Dermis microvascular lymphatic vessel endothelial cell (primary cell): Measurements from ENCODE around the gene SNX11. TPM values are rescaled to one million over a fixed set of nuclear protein-coding genes. Genes with fewer than 3 reads are reported as not detected.
A peak's percentile ranks its signal among the peaks of the same experiment; 100 is the strongest.

Source experiments
- DNase-seq, 2 donors: peaks; one replicate each; pipeline versions ENCODE4 v3.0.0 to v3.0.0-alpha.2; 2010; ENCODE audit warnings: low read depth in 2 of 2
- total RNA-seq: library from RNA; depleted of rRNA; stranded (reverse); fragments of >200 nt; gene quantifications from 2 replicates; pipeline ENCODE4 v1.2.1, GENCODE V29; 2014

SNX11 gene
- total RNA-seq, 1 donor from 2014 or later: 11.0 TPM

DNA sequence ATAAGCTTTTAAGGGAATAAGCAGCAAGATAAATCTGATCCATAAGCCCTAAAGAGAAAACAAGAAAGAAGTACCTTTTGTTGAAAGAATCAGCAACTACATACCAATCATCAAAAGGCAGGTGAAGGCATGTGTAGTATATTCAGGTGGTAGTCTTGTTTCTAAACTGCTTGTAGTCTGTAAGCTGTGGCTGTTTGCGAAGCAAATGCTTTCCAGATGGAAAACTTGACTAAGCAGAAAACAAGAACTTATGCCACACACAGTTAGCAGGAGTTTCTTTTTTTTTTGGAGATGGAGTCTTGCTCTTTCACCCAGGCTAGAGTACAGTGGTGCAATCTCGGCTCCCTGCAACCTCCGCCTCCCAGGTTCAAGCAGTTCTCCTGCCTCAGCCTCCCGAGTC, 12.0 kb upstream of the SNX11 start:
- no peak for DNase-seq

DNA sequence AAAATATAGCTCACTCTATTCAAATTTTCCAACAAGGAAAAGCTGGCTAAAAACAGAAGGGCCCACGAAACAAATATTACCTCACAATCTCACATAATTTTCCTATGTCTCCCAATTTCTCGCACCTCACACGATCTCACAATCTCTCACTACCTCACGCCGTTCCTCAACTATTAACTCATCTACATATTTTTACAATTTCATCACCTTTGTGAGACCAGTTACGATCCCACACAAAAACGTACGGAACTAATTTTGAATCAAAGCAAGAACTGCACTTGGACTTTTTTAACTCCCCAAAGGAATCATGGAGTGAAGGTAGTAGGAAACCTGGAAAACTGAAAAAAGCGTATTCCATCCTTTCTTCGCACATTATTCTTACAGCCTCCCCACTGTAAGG, 7.4 kb upstream of the SNX11 start:
- DNase-seq: no peak

DNA sequence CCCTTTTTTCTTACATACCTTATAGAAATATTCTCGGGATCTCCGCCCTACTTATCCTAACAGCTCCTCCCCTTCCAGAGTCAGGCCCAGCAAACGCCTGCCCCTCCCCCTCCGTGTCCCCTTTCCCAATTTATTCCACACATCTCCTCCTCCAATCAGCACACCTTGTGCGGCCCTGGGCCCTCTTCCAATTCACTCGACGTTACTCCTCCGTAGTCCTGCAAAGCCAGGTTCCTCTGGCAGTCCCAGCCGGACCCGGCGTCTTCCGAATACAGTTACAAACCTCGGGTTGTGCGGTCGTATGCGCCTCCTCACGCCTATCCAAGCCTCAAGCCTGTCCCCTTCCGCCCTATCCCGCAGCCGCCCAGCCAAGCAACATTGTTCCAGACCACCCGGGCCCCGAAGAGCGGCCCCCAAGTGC, 7.0 kb upstream of the SNX11 start:
- peak in 1 of 2 donors; percentile 43 for DNase-seq

DNA sequence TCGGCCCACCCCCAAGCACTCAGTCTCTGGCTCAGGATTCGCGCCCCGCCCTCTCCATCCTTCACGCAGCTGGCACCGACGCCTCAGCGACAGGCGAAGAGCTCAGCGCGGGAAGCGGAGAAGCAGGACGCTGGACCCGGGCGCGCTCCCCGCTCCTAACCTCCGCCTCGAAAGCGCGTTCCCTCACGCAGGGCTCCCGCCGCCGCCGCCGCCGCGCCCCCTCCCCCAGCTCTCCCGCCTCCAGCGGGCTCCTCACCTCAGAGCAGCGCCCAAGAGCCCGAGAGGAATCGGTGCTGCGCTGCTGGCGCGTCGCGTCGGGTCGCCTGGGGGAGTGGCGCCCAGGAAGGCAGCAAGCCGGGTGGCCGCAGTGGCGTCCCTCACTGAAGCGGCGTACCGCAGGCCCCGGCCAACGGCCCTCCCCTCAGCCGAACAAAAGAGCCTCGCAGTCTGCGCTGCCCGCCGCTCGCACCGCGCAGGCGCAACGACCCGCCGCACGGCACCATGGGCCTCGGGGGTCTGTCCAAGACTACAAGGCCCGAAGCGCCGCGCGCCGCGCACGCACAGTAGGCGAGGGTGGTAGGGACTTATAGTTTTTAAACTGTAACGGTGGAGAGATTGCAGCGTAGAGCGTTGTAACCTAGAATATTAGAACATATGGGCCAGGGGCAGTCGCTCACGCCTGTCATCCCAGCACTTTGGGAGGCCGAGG, 6.4 kb upstream of the SNX11 start, which contains the start of gene CBX1:
Gene CBX1 (minus strand): TSS at position 467 of the 709 bp plus-strand sequence. CDS start 24,474 bp downstream, outside the sequence.
- peak; percentile 91 to 95 for DNase-seq

DNA sequence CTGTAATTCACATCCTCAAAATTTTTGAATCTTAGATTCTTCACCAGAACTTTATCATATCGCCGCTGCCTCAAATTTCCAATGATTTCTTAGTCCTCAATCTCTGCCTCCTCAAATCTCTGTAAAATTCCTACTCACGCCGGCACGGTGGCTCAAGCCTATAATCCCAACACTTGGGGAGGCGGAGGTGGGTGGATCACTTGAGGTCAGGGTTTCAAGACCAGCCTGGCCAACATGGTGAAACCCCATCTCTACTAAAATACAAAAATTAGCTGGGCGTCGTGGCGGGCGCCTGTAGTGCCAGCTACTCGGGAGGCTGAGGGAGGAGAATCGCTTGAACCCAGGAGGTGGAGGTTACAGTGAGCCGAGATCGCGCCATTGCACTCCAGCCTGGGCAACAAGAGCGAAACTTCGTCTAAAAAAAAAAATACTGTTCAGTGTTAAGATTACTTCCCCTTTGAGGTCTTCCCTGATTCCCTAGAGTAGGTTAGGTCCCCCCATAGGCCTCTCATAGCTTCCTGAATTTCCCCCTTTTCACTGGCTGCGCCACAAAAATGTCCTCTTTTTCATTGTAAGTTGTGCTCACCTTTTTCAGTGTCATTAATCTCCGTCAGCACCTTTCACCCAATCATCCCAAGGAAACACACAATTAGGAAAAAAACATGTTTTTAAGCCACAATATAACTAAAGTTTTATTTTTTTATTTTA, 5.4 kb upstream of the SNX11 start:
- no peak for DNase-seq

DNA sequence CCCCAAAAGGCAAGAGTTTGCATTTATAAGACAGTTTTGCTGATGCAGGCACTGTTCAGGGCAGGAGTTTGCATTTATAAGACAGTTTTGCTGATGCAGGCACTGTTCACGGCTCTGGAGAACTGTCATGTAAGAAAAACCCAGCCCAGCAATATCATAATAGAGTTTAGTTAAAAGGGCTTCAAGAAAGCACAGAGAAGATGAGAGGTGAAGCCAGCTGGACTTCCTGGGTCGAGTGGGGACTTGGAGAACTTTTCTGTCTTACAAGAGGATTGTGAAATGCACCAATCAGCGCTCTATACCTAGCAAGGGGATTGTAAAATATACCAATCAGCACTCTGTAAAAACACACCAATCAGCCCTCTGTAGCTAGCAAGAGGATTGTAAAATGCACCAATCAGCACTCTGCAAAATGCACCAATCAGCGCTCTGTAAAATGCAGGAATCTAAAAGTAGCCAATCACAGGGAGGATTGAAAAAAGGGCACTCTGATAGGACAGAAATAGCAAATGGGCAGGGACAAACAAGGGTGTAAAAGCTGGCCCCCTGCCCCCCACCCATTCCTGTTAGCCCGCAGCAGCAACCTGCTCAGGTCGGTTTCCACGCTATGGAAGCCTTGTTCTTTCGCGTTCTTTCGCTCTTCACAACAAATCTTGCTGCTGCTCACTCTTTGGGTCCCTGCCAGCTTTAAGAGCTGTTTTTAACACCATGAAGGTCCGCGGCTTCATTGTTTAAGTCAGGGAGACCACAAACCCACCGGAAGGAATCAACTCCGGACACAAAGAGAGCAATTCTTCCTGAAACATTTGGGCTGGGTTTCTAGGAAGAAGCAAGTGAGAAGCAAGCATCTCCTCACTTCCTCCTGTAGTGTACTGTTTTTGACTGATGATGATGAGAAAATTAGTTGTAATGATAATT, 4.5 kb upstream of the SNX11 start:
- DNase-seq: no peak

DNA sequence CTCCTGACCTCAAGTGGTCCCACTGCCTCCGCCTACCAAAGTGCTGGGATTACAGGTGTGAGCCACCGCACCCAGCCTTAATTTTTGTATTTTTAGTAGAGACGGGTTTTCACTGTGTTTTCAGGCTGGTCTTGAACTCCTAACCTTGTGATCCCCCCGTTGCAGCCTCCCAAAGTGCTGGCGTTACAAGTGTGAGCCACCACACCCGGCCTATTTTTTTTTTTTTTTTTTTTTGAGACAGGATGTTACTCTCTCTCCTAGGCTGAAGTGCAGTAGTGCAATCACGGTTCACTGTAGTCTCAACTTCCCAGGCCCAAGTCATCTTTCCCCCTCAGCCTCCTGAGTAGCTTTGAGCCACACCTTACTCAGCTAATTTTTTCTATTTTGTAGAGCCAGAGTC, 3.1 kb upstream of the SNX11 start:
- no peak for DNase-seq

DNA sequence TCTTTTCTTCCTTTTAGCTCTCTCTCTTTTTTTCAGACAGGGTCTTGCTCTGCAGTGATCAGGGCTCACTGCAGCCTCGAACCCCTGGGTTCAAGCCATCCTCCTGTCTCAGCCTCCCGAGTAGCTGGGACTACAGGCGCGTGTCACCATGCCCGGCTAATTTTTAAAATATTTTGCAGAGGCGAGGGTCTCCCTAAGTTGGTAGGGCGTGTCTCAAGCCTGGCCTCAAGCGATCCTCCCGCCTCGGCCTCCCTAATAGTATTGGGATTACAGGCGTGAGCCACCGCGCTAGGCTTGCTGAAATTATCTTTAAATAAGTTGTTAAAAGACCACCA, 797 bp upstream of the SNX11 start:
- DNase-seq: no peak

DNA sequence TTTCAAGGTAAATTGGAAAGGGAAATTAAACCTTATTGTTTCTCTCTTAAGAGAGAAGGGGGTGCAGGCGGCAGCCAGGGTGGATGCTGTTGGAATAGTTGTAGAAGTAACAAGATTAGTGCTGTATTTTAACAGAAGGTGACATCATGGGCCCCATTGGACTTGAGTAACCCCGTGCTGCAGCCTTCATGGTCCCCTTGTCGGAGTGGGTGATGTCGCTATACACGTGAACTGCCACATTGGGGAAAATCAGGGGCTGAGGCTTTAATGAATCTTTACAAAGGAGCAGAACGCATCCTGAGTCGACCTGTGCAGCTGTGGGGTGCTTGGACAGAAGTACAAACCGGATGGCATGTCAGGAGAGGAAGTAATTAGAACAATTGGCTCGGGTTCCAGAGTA, 3.2 kb downstream of the SNX11 start:
- no peak for DNase-seq

DNA sequence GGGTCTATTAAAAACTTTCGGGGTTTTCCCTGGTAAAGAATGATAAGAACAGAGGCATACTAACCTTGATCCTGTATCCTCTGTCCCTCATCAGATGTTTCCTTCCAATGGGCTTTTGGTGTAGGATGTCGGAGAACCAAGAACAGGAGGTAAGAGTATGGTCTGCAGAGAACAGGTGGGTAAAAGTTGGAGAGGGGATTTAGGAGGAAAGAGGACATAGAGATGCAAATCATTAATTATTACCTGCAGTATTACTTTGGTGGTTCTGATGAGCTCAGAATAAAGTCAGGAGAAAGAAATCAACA, 4.3 kb downstream of the SNX11 start:
- no peak for DNase-seq

DNA sequence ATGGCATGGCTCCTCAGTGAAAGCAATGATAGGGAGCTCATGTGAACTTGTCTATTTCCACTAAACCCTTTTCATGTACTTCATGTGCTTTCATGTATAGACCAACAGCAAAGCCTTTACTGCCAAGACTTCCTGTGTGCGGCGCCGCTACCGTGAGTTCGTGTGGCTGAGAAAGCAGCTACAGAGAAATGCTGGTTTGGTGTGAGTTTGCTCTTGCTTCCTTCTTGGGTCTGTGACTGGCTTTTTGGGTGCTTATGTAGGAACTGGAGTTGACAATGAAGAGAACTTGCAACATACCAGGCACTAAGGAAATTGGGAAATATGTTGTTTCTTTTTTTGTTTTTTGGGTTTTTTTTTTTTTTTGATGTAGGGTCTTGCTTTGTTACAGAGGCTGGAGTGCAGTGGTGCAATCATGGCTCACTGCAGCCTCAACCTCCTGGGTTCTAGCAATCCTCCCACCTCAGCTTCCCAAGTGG, 5.7 kb downstream of the SNX11 start:
- DNase-seq: no peak

DNA sequence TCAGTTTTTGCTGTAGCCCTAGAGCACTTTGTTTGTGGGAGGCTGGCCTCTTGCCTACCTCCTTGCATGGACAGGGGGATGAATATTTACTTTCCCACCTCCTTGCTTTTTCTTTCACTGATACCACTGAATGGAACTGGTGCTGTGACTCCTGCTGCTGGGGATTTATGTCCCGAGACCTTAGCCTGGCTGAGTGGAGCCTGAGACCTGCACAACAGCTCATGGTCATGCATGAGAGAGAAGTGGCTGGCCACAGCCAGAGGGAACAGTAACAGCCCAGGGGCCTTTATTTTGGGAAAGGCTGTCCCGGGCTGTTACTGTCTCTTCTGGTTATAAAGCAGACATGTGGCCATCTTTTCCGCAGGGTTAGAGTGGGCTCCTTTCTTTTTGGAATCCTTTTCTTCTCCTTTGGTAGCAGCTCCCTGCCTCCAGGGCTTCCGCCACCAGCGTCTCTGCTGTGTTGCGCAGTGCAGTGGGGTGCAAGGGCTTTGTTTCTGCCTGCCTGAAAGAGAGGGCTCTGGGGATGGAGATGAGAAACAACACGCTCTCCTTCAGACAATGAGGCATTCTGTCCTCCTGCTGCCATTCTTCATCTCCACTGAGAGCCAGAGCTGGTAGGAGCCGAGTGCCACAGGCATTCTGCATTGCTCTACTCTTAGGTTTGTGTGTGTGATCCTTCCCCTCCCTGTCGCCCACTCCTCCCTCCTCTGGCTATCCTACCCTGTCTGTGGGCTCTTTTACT, 14.5 kb downstream of the SNX11 start:
- no peak for DNase-seq

DNA sequence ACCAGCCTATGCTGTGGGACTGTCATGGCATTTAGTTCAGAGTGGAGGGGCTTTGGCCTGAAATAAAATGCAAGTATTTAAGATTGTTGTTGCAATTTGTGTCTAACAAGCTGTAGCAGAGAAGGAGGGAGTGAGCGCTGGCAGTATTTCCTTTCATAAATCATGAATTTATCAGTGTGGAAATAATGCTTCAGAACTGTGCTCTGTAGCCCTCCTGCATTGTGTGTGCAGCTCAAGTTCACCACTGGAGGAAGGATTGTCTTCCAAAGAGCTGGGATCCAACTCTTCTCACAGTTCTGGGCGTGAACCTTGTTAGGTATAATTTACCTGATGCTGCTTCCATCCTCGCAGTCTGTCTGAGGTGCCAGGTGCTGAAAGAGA, 15.1 kb downstream of the SNX11 start:
- DNase-seq: no peak

DNA sequence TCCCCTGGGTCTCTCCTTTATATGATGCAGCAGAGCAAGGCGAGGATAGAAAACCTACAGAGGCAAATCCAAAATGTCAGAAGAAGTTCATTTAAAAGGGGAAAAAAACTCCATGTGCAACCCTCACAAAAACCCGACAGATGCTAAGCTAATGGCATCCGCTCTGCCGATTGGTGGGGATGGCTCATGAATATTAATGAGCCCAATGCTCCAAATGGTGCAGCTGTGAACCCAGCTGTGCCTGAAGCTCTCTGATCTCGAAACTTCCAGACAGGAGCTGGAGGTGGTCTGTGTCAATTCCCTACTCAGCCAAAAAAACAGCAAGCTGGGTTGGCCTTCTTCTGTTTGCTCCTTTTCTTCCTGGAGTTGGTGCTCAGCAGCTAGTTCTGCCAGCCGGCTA, 15.5 kb downstream of the SNX11 start:
- DNase-seq: no peak

DNA sequence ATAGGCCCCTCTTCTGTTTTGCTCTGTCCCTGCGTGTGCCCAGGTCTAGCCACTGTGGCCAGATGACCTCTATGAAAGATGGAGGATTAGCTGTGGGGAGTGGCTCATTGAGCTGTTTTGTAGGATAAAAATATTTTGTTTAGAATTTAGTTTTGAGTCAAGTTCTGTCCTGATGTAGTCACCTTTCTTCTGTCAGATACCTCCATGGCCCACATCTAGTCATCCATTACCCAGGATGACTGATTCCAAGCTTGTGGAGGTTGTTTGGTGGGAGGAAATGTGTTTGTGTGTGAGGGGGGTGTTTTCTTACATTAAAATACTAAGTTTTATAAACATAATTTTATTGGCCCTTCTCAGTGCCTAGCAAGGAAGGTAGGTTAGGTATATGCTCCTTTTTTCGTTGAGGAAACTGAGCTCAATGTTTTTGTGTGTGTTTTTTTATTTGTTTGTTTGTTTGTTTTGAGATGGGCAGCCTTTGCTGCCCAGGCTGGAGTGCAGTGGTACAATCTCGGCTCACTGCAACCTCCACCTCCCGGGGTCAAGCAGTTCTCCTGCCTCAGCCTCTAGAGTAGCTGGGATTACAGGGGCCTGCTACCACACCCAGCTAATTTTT, 16.3 kb downstream of the SNX11 start:
- no peak for DNase-seq

DNA sequence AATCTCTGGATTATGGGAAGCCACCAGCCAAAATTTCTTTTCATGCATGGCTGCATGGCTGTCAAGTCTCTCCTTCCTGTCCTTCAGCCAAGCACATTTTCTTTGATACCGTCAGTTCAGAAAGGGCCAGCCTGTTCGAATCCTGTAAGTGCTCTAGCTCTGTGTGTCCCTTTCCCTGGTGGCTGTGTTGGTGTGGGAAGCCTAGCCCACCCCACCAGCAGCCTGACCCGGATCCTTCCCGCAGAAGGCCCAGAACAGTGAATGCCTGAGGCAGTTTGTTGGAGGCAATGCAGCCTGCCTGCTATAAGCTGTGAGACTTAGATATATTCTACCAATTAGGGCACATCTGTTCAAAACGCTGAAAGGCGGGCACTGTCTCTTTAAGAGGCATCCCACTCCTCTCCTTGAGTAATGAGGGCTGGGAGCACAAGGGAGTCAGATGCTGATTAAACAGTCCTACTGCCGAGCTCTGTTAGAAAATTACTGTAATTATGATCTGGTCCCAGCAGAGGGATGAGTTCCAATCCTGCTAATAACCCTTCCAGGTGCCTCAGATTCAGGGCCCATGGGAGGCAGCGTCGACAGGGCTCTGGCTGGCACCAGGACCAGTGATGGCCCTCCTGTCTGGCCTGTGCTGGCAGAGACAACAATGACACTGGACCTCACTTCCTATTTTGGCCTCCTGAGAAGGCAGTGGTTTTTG, 18.4 kb downstream of the SNX11 start:
- no peak for DNase-seq

DNA sequence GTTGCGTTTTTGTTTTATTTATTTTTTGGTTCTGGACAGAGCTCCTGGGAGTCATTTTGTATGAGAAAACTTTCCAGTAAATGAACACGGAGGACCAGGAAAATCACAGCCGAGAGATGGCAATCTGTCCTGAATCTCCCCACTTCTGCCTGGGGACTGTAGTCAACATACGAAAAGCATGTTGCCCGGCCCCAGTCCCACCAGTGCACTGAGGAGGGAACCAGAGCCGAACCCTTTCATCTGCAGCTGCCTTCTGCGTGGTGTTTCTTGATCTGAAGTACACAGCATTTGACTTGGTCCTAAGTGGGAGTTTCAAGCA, 18.9 kb downstream of the SNX11 start:
- no peak for DNase-seq

DNA sequence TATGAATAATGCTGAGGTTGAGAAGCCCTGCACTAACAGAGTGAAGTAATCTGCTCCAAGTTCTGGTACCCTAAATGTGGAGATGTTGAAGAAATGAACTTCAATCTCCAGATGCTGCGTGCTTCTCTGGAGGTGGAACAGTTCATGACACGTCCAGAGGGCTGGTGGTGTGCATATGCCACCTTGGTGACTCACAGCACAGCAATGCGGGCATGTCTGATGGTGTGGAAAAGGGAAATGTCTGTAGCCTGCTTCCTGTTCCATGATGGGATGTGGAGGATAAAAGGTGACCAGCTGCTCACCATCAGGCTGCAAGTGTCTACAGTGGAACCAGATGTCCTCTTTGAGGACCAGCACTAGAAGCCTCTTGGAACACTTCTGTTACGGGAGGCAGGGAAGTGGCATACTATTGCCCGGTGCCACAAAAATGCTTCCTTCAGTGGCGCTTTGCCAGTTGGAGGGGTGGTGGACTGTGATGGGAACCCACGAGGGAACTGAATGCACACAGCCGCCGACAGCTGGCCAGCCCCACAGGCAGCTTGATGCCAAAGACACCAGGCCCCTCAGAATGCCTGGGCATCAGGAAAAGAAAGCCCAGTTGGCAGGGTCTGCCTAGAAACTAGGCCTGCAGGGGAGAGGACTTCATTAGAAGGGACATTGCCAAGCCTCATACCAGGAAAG, 19.9 kb downstream of the SNX11 start:
- peak; percentile 86 to 91 for DNase-seq

DNA sequence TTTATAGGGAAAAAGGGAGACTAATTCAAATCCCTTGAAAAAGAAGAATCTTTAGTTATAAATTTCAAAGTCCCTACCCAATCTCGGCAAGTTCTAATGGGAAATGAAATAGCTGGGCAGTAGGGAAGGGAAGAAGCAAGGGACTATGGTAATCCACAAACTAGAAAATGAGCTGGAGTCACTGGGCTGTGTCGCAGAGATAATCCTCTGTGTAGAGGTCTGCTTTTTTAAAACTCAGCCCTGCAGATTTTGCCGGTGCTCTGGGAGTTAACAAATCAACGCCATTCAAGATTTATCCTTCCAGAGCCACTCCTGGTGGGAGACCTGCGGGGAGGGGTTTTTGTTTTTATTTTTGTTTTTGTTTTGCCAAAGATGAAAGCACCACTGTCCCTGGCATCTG, 20.8 kb downstream of the SNX11 start:
- no peak for DNase-seq

DNA sequence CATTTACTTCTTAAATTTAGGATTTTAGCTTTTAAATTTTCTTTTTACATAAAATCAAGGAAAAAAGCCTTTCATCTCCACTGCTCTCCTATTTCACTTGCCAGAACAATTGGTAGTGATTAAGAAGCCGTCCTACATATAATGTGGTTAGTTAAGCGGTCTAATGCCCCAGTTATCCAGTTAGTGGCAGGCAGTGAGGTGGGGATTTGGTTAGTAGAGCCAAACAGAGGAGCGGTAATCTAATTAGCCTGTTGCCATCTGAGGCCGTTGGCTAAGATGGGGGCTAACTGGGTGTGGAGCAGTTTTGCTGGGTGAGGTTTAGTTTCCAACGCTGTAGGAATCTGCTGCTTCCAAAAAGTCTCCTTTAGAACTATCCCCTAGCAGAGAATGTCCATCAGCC, 22.4 kb downstream of the SNX11 start:
- DNase-seq: no peak
